ENCODE data around the gene GABRG3. TPM values are rescaled to one million over a fixed set of nuclear protein-coding genes. Genes with fewer than 3 reads are reported as not detected.

The GABRG3 gene
- total and polyA plus RNA-seq, 10 of the 15 experiments (the other 5 are each of a cell fraction or from before 2014, with no cell fraction given): 0.15 TPM; not detected in 9

DNA sequence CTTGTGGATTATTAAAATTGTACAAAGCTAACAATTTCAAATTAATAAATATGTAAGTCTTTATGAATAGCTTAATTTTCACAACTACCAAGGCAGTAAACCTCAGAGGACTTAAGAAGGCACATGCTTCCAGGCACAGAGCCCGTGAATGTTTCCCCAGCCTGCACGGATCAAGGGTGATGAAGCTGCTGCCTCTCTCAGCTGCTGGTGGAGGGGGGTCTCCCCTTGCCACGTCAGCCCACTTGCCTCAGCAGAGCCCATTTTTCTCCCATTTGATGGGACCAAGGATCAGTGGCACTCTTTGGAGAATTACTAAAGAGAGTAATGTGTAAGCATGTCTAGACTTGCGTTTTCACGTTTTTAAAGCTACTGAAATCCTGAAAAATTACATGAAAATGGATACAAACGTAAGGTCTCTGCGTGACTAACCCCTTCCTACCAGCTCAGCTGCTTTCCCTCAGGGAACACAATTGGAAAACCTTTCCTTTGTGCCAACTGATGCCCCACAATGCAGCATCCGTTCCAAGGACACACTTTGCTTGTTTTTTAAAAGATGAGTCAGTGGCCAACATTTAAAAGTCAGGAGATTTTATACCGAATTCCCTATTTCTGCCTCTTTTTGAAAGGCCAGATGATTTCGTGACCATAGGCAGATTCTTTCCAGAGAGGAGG lies 494.1 kb downstream of the GABRG3 start:
- no peak for ATAC-seq
- Histone ChIP-seq H3K27ac (ENCODE audit: control insufficient read depth, insufficient read depth) (no peak overlapping the region), H2AFZ (ENCODE audit: control insufficient read depth, low read depth, low read length) (no peak overlapping the region), H3K9ac (ENCODE audit: control insufficient read depth, insufficient read depth, low read length) (no peak overlapping the region), H3K4me1 (ENCODE audit: control insufficient read depth, insufficient read depth, low read length) (no peaks in the 10 kb centered on the region), H3K4me2 (ENCODE audit: control insufficient read depth, insufficient read depth) (no peak overlapping the region), H4K20me1 (ENCODE audit: control insufficient read depth, insufficient read depth) (no peaks in the 10 kb centered on the region), H3K79me2 (ENCODE audit: control insufficient read depth, insufficient read depth, low read length) (no peaks in the 10 kb centered on the region), H3K27me3 (replicated peaks in 1 of 2; ENCODE audit: control insufficient read depth in 2 of 2, insufficient read depth in 2 of 2, low read length in 1 of 2) (no peaks in the 10 kb centered on the region), H3K4me3 (no peak overlapping the region), H3K36me3 (ENCODE audit: control insufficient read depth in 2 of 2, insufficient read depth in 2 of 2, low read length in 1 of 2) (no peaks in the 10 kb centered on the region), H3K9me3 (replicated peaks; ENCODE audit: control insufficient read depth, insufficient read depth, low read length) (no peaks in the 10 kb centered on the region; the same call in 2 of the 3 replicates)
- ChIA-PET SMC1A (ENCODE audit: uncharacterized antibody, unreplicated experiment) (no interaction called here), RAD21 (ENCODE audit: unreplicated experiment) (no interaction called here), CTCF (no interaction called here), POLR2A (no interaction called here)
- no peak for TF ChIP-seq HCFC1 (IDR thresholded peaks at IDR 0.05; ENCODE audit: low read length)
- no peak for DNase-seq (ENCODE audit: low read depth, low spot score)
- no TSS peak for BruUV-seq (replicated peaks)
- in situ Hi-C loops (cut with MboI) (no loop called here), intact Hi-C loops (cut with micrococcal nuclease; ENCODE audit: unreplicated experiment) (no loop called here)
- FAIRE-seq: no peak
- 7% methylated on average over 10 of the region's 10 CpGs for WGBS (ENCODE audit: insufficient coverage, insufficient replicate concordance, low lambda C conversion rate, missing lambda C conversion rate)

- H2AFZ ChIP-seq (ENCODE audit: control insufficient read depth, low read depth, low read length): no peak overlapping the region
- SMC1A ChIA-PET (ENCODE audit: uncharacterized antibody, unreplicated experiment): no interaction called here
Observed at GRCh38 chr15:27466758-27467157, 495.8 kb downstream of the GABRG3 start.

More at GRCh38 chr15:27466758-27467157, 495.8 kb downstream of the GABRG3 start:
- ATAC-seq (no peak), DNase-seq (ENCODE audit: low read depth, low spot score) (no peak), FAIRE-seq (no peak)
- H3K4me2 ChIP-seq (ENCODE audit: control insufficient read depth, insufficient read depth): no peak overlapping the region
- H3K4me3 ChIP-seq: no peak overlapping the region
- ChIA-PET POLR2A (no interaction called here), RAD21 (ENCODE audit: unreplicated experiment) (no interaction called here), CTCF (no interaction called here)
- in situ Hi-C loops (cut with MboI): no loop called here
- no peaks in the 10 kb centered on the region for H3K79me2 ChIP-seq (ENCODE audit: control insufficient read depth, insufficient read depth, low read length)
- no peaks in the 10 kb centered on the region for H3K27me3 ChIP-seq (replicated peaks in 1 of 2; ENCODE audit: control insufficient read depth in 2 of 2, insufficient read depth in 2 of 2, low read length in 1 of 2)
- TF ChIP-seq FOXM1 (IDR thresholded peaks at IDR 0.05; ENCODE audit: low read depth, low read length): no peak
- TF ChIP-seq MAX (IDR thresholded peaks at IDR 0.05; ENCODE audit: low read depth, low read length): no peak
- TF ChIP-seq RBBP5 (conservative IDR thresholded peaks at IDR 0.05): no peak
- TF ChIP-seq TARDBP (IDR thresholded peaks at IDR 0.05; ENCODE audit: borderline replicate concordance): no peak
- TF ChIP-seq, protein P1, sequence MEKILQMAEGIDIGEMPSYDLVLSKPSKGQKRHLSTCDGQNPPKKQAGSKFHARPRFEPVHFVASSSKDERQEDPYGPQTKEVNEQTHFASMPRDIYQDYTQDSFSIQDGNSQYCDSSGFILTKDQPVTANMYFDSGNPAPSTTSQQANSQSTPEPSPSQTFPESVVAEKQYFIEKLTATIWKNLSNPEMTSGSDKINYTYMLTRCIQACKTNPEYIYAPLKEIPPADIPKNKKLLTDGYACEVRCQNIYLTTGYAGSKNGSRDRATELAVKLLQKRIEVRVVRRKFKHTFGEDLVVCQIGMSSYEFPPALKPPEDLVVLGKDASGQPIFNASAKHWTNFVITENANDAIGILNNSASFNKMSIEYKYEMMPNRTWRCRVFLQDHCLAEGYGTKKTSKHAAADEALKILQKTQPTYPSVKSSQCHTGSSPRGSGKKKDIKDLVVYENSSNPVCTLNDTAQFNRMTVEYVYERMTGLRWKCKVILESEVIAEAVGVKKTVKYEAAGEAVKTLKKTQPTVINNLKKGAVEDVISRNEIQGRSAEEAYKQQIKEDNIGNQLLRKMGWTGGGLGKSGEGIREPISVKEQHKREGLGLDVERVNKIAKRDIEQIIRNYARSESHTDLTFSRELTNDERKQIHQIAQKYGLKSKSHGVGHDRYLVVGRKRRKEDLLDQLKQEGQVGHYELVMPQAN (conservative IDR thresholded peaks at IDR 0.05): no peak
- no peak for TF ChIP-seq POLR2AphosphoS2 (IDR thresholded peaks at IDR 0.05; ENCODE audit: low read depth, low read length)
- no peak for TF ChIP-seq FOS (IDR thresholded peaks at IDR 0.05; ENCODE audit: borderline replicate concordance, extremely low read depth, insufficient read length)
- no peak for TF ChIP-seq ELK1 (IDR thresholded peaks at IDR 0.05; ENCODE audit: low read depth, low read length)
- TF ChIP-seq PAX5 (IDR thresholded peaks at IDR 0.05; ENCODE audit: borderline replicate concordance, low read depth, low read length): no peak
- TF ChIP-seq MYC (IDR thresholded peaks at IDR 0.05; ENCODE audit: insufficient read depth, insufficient read length, insufficient replicate concordance, low read length, severe bottlenecking): no peak
- no peak overlapping the region for H3K9ac ChIP-seq (ENCODE audit: control insufficient read depth, insufficient read depth, low read length)
- H3K9me3 ChIP-seq (replicated peaks; ENCODE audit: control insufficient read depth, insufficient read depth, low read length): no peaks in the 10 kb centered on the region; the same call in 2 of the 3 replicates
- 3% methylated on average over 2 of the region's 2 CpGs for WGBS (ENCODE audit: insufficient coverage, insufficient replicate concordance, low lambda C conversion rate, missing lambda C conversion rate)
- no peak overlapping the region for H3K27ac ChIP-seq (ENCODE audit: control insufficient read depth, insufficient read depth)
- no peaks in the 10 kb centered on the region for H4K20me1 ChIP-seq (ENCODE audit: control insufficient read depth, insufficient read depth)
- H3K36me3 ChIP-seq (ENCODE audit: control insufficient read depth in 2 of 2, insufficient read depth in 2 of 2, low read length in 1 of 2): no peaks in the 10 kb centered on the region
- BruUV-seq (replicated peaks): no TSS peak
- no peaks in the 10 kb centered on the region for H3K4me1 ChIP-seq (ENCODE audit: control insufficient read depth, insufficient read depth, low read length)
- intact Hi-C loops (cut with micrococcal nuclease; ENCODE audit: unreplicated experiment): no loop called here
